Neuronal stem cell (in vitro differentiated cells): ENCODE measurements around the gene PRKCE.
A peak's percentile ranks its signal among the peaks of the same experiment; 100 is the strongest.

Experiments used
- DNase-seq: peaks from one replicate; pipeline ENCODE4 v3.0.0-alpha.2; 2013; ENCODE audit warnings: low spot score
- H2AFZ ChIP-seq: one replicate; pipeline ENCODE4 v1.6.1; 2013; ENCODE audit warnings: mild to moderate bottlenecking, low read length, inconsistent platforms
- H2AK5ac ChIP-seq: 2 replicates; pipeline ENCODE4 v1.6.1; 2013; ENCODE audit warnings: low read depth, mild to moderate bottlenecking, inconsistent platforms, low read length, moderate library complexity, mixed read lengths
- H2BK120ac ChIP-seq: 2 replicates; pipeline ENCODE4 v1.6.1; 2013; ENCODE audit warnings: low read depth, mild to moderate bottlenecking, inconsistent platforms, low read length, moderate library complexity, mixed read lengths
- H2BK12ac ChIP-seq: one replicate; pipeline ENCODE4 v1.6.1; 2013; ENCODE audit warnings: low read length, inconsistent platforms
- H2BK15ac ChIP-seq: 2 replicates; pipeline ENCODE4 v1.6.1; 2013; ENCODE audit warnings: mild to moderate bottlenecking, low read length, inconsistent platforms, mixed read lengths
- H2BK5ac ChIP-seq: one replicate; pipeline ENCODE4 v1.6.1; 2013; ENCODE audit warnings: inconsistent platforms, mild to moderate bottlenecking, low read length, moderate library complexity
- H3K14ac ChIP-seq: one replicate; pipeline ENCODE4 v1.6.1; 2013; ENCODE audit warnings: low read length, inconsistent platforms
- H3K18ac ChIP-seq: 2 replicates; pipeline ENCODE4 v1.6.1; 2013; ENCODE audit warnings: low read length, inconsistent platforms
- H3K23ac ChIP-seq: 2 replicates; pipeline ENCODE4 v1.6.1; 2013; ENCODE audit warnings: low read depth, mild to moderate bottlenecking, mixed read lengths, low read length, inconsistent platforms; ENCODE audit not compliant: poor library complexity
- H3K27ac ChIP-seq: replicated peaks from 3 replicates; pipeline ENCODE4 v1.5.1; 2013; ENCODE audit warnings: low read length, inconsistent platforms
- H3K27me3 ChIP-seq, 3 experiments: 2 replicates each; pipeline ENCODE4 v1.6.1; 2013; ENCODE audit warnings: low read length in 3 of 3, mild to moderate bottlenecking in 2 of 3, inconsistent platforms in 1 of 3, low read depth in 1 of 3, mixed read lengths in 1 of 3, moderate library complexity in 1 of 3; ENCODE audit not compliant: control insufficient read depth in 3 of 3, insufficient read depth in 3 of 3
- H3K36me3 ChIP-seq, 2 donors: replicated peaks in 1 of 2; 2 replicates each; pipeline ENCODE4 v1.6.1; 2013; ENCODE audit warnings: low read length in 2 of 2; ENCODE audit not compliant: control insufficient read depth in 2 of 2, insufficient read depth in 2 of 2
- H3K4ac ChIP-seq: 2 replicates; pipeline ENCODE4 v1.6.1; 2013; ENCODE audit warnings: inconsistent platforms, mild to moderate bottlenecking, low read length, moderate library complexity
- H3K4me1 ChIP-seq, 2 donors: 1 replicate in 1 of 2; 2 replicates in 1 of 2; pipeline ENCODE4 v1.6.1; 2013; ENCODE audit warnings: low read length in 2 of 2, low read depth in 1 of 2; ENCODE audit not compliant: control insufficient read depth in 2 of 2, insufficient read depth in 1 of 2
- H3K4me2 ChIP-seq: one replicate; pipeline ENCODE4 v1.6.1; 2013; ENCODE audit warnings: mild to moderate bottlenecking, low read length, inconsistent platforms; ENCODE audit not compliant: insufficient read depth, poor library complexity, severe bottlenecking
- H3K4me3 ChIP-seq, 2 donors: 2 replicates each; pipeline ENCODE4 v1.5.1; 2013; ENCODE audit warnings: low read length in 2 of 2, mild to moderate bottlenecking in 2 of 2, inconsistent platforms in 1 of 2, moderate library complexity in 1 of 2
- H3K79me1 ChIP-seq: one replicate; pipeline ENCODE4 v1.6.1; 2013; ENCODE audit warnings: low read depth, mild to moderate bottlenecking, inconsistent platforms, low read length, moderate library complexity
- H3K9ac ChIP-seq: one replicate; pipeline ENCODE4 v1.6.1; 2013; ENCODE audit warnings: mild to moderate bottlenecking, low read depth, low read length, inconsistent platforms; ENCODE audit not compliant: poor library complexity
- H3K9me3 ChIP-seq, 2 donors: replicated peaks in 1 of 2; 2 replicates each; pipeline versions ENCODE3 to v1.6.1; 2013; ENCODE audit warnings: low read length in 2 of 2, mild to moderate bottlenecking in 2 of 2, inconsistent platforms in 1 of 2, low read depth in 1 of 2, mixed read lengths in 1 of 2, moderate library complexity in 1 of 2; ENCODE audit not compliant: control insufficient read depth in 2 of 2, insufficient read depth in 1 of 2
- H4K8ac ChIP-seq: one replicate; pipeline ENCODE4 v1.6.1; 2013; ENCODE audit warnings: low read depth, mild to moderate bottlenecking, inconsistent platforms, low read length, moderate library complexity
- H4K91ac ChIP-seq: one replicate; pipeline ENCODE4 v1.6.1; 2013; ENCODE audit warnings: low read length, low read depth, mild to moderate bottlenecking, inconsistent platforms; ENCODE audit not compliant: poor library complexity
- WGBS, 2 donors: extraction: QIAGEN DNeasy Blood & Tissue Kit; methylation state at CpG; one replicate each; pipeline ENCODE4 v1.1.7; 2013; ENCODE audit warnings: missing lambda C conversion rate in 2 of 2, mixed read lengths in 1 of 2; ENCODE audit not compliant: insufficient read length in 2 of 2, insufficient replicate concordance in 1 of 2; ENCODE audit errors: extremely low coverage in 2 of 2; 5-methylcytosine and 5-hydroxymethylcytosine counted together

PRKCE gene

GRCh38 chr2:45822272-45822630 is 170.8 kb downstream of the PRKCE start:
- H3K18ac ChIP-seq = peak overlapping the region; percentile 32
- no peak overlapping the region for H3K14ac ChIP-seq
- no peaks in the 10 kb centered on the region for H3K79me1 ChIP-seq
- WGBS, 2 donors = no CpG with 5 or more reads among the region's 5 CpGs
- H3K23ac ChIP-seq = no peak overlapping the region
- no peak overlapping the region for H2AFZ ChIP-seq
- no peaks in the 10 kb centered on the region for H3K36me3 ChIP-seq
- no peak overlapping the region for H4K91ac ChIP-seq
- no peak overlapping the region for H3K9ac ChIP-seq
- no peak overlapping the region for H2BK12ac ChIP-seq
- H2BK120ac ChIP-seq = no peak overlapping the region
- H2AK5ac ChIP-seq = no peak overlapping the region
- peaks cover 0 to 3% of the 10 kb centered on the region in 2 donors for H3K9me3 ChIP-seq
- H2BK5ac ChIP-seq = no peak overlapping the region
- H2BK15ac ChIP-seq = no peak overlapping the region
- DNase-seq = no peak
- H3K4me2 ChIP-seq = no peak overlapping the region
- H3K4me3 ChIP-seq = no peak overlapping the region
- no peak overlapping the region for H3K27ac ChIP-seq
- H3K27me3 ChIP-seq = no peaks in the 10 kb centered on the region
- H3K4me1 ChIP-seq = peaks cover 0 to 10% of the 10 kb centered on the region in 2 donors
- no peak overlapping the region for H4K8ac ChIP-seq
- H3K4ac ChIP-seq = no peak overlapping the region

- no peak overlapping the region for H3K4me3 ChIP-seq
- H4K8ac ChIP-seq = no peak overlapping the region
- no peak for DNase-seq
- no peak overlapping the region for H4K91ac ChIP-seq
- peaks cover 0 to 3% of the 10 kb centered on the region in 2 donors for H3K9me3 ChIP-seq
- H3K9ac ChIP-seq = peak overlapping the region; percentile 25
- no peak overlapping the region for H2BK5ac ChIP-seq
- H3K4me2 ChIP-seq = no peak overlapping the region
- peak overlapping the region; percentile 81 for H3K18ac ChIP-seq
- H3K4me1 ChIP-seq = peaks cover 0 to 10% of the 10 kb centered on the region in 2 donors
- no peak overlapping the region for H2BK12ac ChIP-seq
- peak overlapping the region; percentile 72 for H3K14ac ChIP-seq
- H2AFZ ChIP-seq = no peak overlapping the region
- H3K36me3 ChIP-seq = no peaks in the 10 kb centered on the region
- H3K27ac ChIP-seq = no peak overlapping the region
- WGBS, 2 donors = no CpG with 5 or more reads among the region's 4 CpGs
- no peaks in the 10 kb centered on the region for H3K27me3 ChIP-seq
- H3K4ac ChIP-seq = no peak overlapping the region
- no peak overlapping the region for H2BK15ac ChIP-seq
- no peak overlapping the region for H2AK5ac ChIP-seq
- H3K23ac ChIP-seq = no peak overlapping the region
- no peaks in the 10 kb centered on the region for H3K79me1 ChIP-seq
- H2BK120ac ChIP-seq = no peak overlapping the region
These were observed 172.3 kb downstream of the PRKCE start for GRCh38 chr2:45823723-45824206.

- Histone ChIP-seq H4K8ac (no peak overlapping the region), H3K23ac (no peak overlapping the region), H4K91ac (no peak overlapping the region), H3K9ac (no peak overlapping the region), H3K79me1 (no peaks in the 10 kb centered on the region), H3K27ac (no peak overlapping the region), H2BK12ac (no peak overlapping the region), H2BK5ac (no peak overlapping the region), H3K4ac (no peak overlapping the region), H3K4me2 (no peak overlapping the region), H3K4me3 (no peak overlapping the region), H3K18ac (no peak overlapping the region), H3K36me3 (no peaks in the 10 kb centered on the region), H2BK120ac (no peak overlapping the region), H2AFZ (no peak overlapping the region), H2BK15ac (no peak overlapping the region), H2AK5ac (no peak overlapping the region), H3K27me3 (no peaks in the 10 kb centered on the region), H3K4me1 (peaks cover 0 to 10% of the 10 kb centered on the region in 2 donors), H3K9me3 (peaks cover 0 to 4% of the 10 kb centered on the region in 2 donors), H3K14ac (no peak overlapping the region)
- DNase-seq = no peak
- WGBS, 2 donors = no CpG with 5 or more reads among the region's 6 CpGs
These were observed 173.7 kb downstream of the PRKCE start for GRCh38 chr2:45825001-45825651.

GRCh38 chr2:45826460-45826859 is 175.0 kb downstream of the PRKCE start:
- no peak overlapping the region for H2AFZ ChIP-seq
- H3K9ac ChIP-seq = no peak overlapping the region
- H3K4me1 ChIP-seq = peaks cover 0 to 8% of the 10 kb centered on the region in 2 donors
- H2BK120ac ChIP-seq = no peak overlapping the region
- H3K79me1 ChIP-seq = no peaks in the 10 kb centered on the region
- H2BK12ac ChIP-seq = no peak overlapping the region
- no peak overlapping the region for H3K4ac ChIP-seq
- H3K27me3 ChIP-seq = no peaks in the 10 kb centered on the region
- no peak overlapping the region for H4K8ac ChIP-seq
- H2BK5ac ChIP-seq = no peak overlapping the region
- peaks cover 2 to 17% of the 10 kb centered on the region in 2 donors for H3K9me3 ChIP-seq
- no peak for DNase-seq
- no peaks in the 10 kb centered on the region for H3K36me3 ChIP-seq
- no peak overlapping the region for H3K18ac ChIP-seq
- H3K27ac ChIP-seq = no peak overlapping the region
- H3K23ac ChIP-seq = no peak overlapping the region
- H2AK5ac ChIP-seq = no peak overlapping the region
- no peak overlapping the region for H3K14ac ChIP-seq
- H4K91ac ChIP-seq = no peak overlapping the region
- no peak overlapping the region for H2BK15ac ChIP-seq
- WGBS, 2 donors = no CpG with 5 or more reads among the region's 6 CpGs
- H3K4me3 ChIP-seq = no peak overlapping the region
- H3K4me2 ChIP-seq = no peak overlapping the region
